Measurements from ENCODE around the gene SEMA3D. TPM values are rescaled to one million over a fixed set of nuclear protein-coding genes. Genes with fewer than 3 reads are reported as not detected.

SEMA3D gene
- total and polyA plus RNA-seq, 2 of the 4 experiments (the other 2 are of a cell fraction): 2.9 to 13.6 TPM

DNA sequence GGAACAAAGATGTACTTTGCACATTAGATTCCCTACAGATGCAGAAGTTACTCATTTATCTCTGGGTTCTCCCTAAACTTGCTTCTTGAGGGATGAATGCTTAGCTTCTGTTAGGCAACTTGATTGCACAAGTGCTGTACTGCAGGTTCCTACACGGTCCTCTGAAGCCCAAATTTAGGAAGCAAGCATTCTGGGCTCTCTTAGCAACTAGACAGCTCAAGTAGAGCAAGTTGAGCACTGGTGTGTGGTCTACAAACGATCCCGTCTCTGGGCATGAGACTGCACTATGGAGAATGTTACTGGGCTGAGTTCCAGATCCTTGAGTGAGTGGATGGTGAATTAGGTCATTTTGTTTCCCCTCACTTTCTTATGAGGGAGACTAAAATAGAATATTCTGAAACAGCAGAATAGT, 14.3 kb downstream of the SEMA3D start:
- no TSS peak for BruUV-seq (replicated peaks)
- Histone ChIP-seq H3K9ac (ENCODE audit: low read depth, low read length) (no peak overlapping the region), H3K4me1 (ENCODE audit: control insufficient read depth, insufficient read depth, low read length) (peaks cover 2% of the 10 kb centered on the region; the same call in 1 of the 2 replicates), H2BK120ac (ENCODE audit: low read depth, low read length) (no peak overlapping the region), H2AK5ac (ENCODE audit: low read depth, low read length) (no peak overlapping the region), H3K4me2 (ENCODE audit: low read depth, low read length) (peak overlapping the region; percentile 38), H4K5ac (ENCODE audit: low read depth, low read length) (no peak overlapping the region), H2BK15ac (ENCODE audit: low read depth, low read length) (no peak overlapping the region), H2AFZ (replicated peaks; ENCODE audit: low read length, poor library complexity) (peak overlapping the region; percentile 19), H3K27ac (ENCODE audit: insufficient read depth, low read length) (no peak overlapping the region), H4K91ac (ENCODE audit: insufficient read depth, low read depth, low read length) (no peak overlapping the region), H2BK5ac (ENCODE audit: low read depth, low read length, poor library complexity, severe bottlenecking) (no peak overlapping the region), H3K56ac (ENCODE audit: extremely low read depth, insufficient read depth, low read length) (no peak overlapping the region), H3K9me1 (ENCODE audit: insufficient read depth, low read length) (no peaks in the 10 kb centered on the region), H3K79me1 (ENCODE audit: low read depth in 1 of 2, low read length in 2 of 2) (no peaks in the 10 kb centered on the region), H2AK9ac (replicated peaks; ENCODE audit: low read depth, low read length, poor library complexity) (no peak overlapping the region), H3K4ac (ENCODE audit: low read depth, low read length) (no peak overlapping the region), H3K23ac (ENCODE audit: low read depth, low read length) (no peak overlapping the region), H2BK20ac (ENCODE audit: low read depth, low read length) (0 out of 2 replicates have a peak overlapping the region, but pooled peaks have one; percentile 32), H3K9me3 (ENCODE audit: control insufficient read depth, insufficient read depth, low read length) (no peaks in the 10 kb centered on the region), H3K4me3 (ENCODE audit: insufficient read depth, low read depth, low read length) (no peak overlapping the region), H4K8ac (ENCODE audit: low read depth in 2 of 2, low read length in 2 of 2) (no peak overlapping the region), H3K27me3 (ENCODE audit: control insufficient read depth, insufficient read depth, low read length) (no peaks in the 10 kb centered on the region), H3K36me3 (ENCODE audit: control insufficient read depth, insufficient read depth, low read length) (no peaks in the 10 kb centered on the region), H4K20me1 (ENCODE audit: insufficient read depth, low read length) (no peaks in the 10 kb centered on the region), H3K14ac (replicated peaks; ENCODE audit: low read depth, low read length) (0 out of 2 replicates have a peak overlapping the region, but pooled peaks have one; percentile 53), H3K18ac (ENCODE audit: low read depth, low read length) (no peak overlapping the region)
- CTCF ChIA-PET: no interaction called here
- in situ Hi-C loops (cut with MboI; ENCODE audit: low sequenced_read_pairs): no loop called here
- TF ChIP-seq, protein P1, sequence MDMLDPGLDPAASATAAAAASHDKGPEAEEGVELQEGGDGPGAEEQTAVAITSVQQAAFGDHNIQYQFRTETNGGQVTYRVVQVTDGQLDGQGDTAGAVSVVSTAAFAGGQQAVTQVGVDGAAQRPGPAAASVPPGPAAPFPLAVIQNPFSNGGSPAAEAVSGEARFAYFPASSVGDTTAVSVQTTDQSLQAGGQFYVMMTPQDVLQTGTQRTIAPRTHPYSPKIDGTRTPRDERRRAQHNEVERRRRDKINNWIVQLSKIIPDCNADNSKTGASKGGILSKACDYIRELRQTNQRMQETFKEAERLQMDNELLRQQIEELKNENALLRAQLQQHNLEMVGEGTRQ (IDR thresholded peaks at IDR 0.05; ENCODE audit: low read depth, low read length): no peak
- TF ChIP-seq CEBPB (IDR thresholded peaks at IDR 0.05; ENCODE audit: low read depth, low read length) (peak; percentile 87), BHLHE40 (IDR thresholded peaks at IDR 0.05; ENCODE audit: low read depth, low read length) (peak; percentile 44; the same call in 1 of the 2 replicates)
- intact Hi-C loops (cut with micrococcal nuclease): no loop called here
- WGBS, 2 experiments (ENCODE audit: extremely low coverage in 2 of 2, insufficient read length in 1 of 2): 14% methylated on average over 1 of the region's 3 CpGs; no CpG with 5 or more reads in 1 of the 2 experiments
- DNase-seq (peak; percentile 90), ATAC-seq (ENCODE audit: low read depth) (peak; percentile 93)
- POLR2A ChIA-PET (ENCODE audit: unreplicated experiment): no interaction called here
- dilution Hi-C loops (cut with HindIII; ENCODE audit: low sequenced_read_pairs, unreplicated experiment): no loop called here
